Neuronal stem cell (in vitro differentiated cells): ENCODE data around the gene UBE2QL1.

Source experiments
- DNase-seq: peaks from one replicate; pipeline ENCODE4 v3.0.0-alpha.2; 2013; ENCODE audit warnings: low spot score
- H2AFZ ChIP-seq: one replicate; pipeline ENCODE4 v1.6.1; 2013; ENCODE audit warnings: mild to moderate bottlenecking, low read length, inconsistent platforms
- H2AK5ac ChIP-seq: 2 replicates; pipeline ENCODE4 v1.6.1; 2013; ENCODE audit warnings: low read depth, mild to moderate bottlenecking, inconsistent platforms, low read length, moderate library complexity, mixed read lengths
- H2BK120ac ChIP-seq: 2 replicates; pipeline ENCODE4 v1.6.1; 2013; ENCODE audit warnings: low read depth, mild to moderate bottlenecking, inconsistent platforms, low read length, moderate library complexity, mixed read lengths
- H2BK12ac ChIP-seq: one replicate; pipeline ENCODE4 v1.6.1; 2013; ENCODE audit warnings: low read length, inconsistent platforms
- H2BK15ac ChIP-seq: 2 replicates; pipeline ENCODE4 v1.6.1; 2013; ENCODE audit warnings: mild to moderate bottlenecking, low read length, inconsistent platforms, mixed read lengths
- H2BK5ac ChIP-seq: one replicate; pipeline ENCODE4 v1.6.1; 2013; ENCODE audit warnings: inconsistent platforms, mild to moderate bottlenecking, low read length, moderate library complexity
- H3K14ac ChIP-seq: one replicate; pipeline ENCODE4 v1.6.1; 2013; ENCODE audit warnings: low read length, inconsistent platforms
- H3K18ac ChIP-seq: 2 replicates; pipeline ENCODE4 v1.6.1; 2013; ENCODE audit warnings: low read length, inconsistent platforms
- H3K23ac ChIP-seq: 2 replicates; pipeline ENCODE4 v1.6.1; 2013; ENCODE audit warnings: low read depth, mild to moderate bottlenecking, mixed read lengths, low read length, inconsistent platforms; ENCODE audit not compliant: poor library complexity
- H3K27ac ChIP-seq: replicated peaks from 3 replicates; pipeline ENCODE4 v1.5.1; 2013; ENCODE audit warnings: low read length, inconsistent platforms
- H3K27me3 ChIP-seq, 3 experiments: 2 replicates each; pipeline ENCODE4 v1.6.1; 2013; ENCODE audit warnings: low read length in 3 of 3, mild to moderate bottlenecking in 2 of 3, inconsistent platforms in 1 of 3, low read depth in 1 of 3, mixed read lengths in 1 of 3, moderate library complexity in 1 of 3; ENCODE audit not compliant: control insufficient read depth in 3 of 3, insufficient read depth in 3 of 3
- H3K36me3 ChIP-seq, 2 donors: replicated peaks in 1 of 2; 2 replicates each; pipeline ENCODE4 v1.6.1; 2013; ENCODE audit warnings: low read length in 2 of 2; ENCODE audit not compliant: control insufficient read depth in 2 of 2, insufficient read depth in 2 of 2
- H3K4ac ChIP-seq: 2 replicates; pipeline ENCODE4 v1.6.1; 2013; ENCODE audit warnings: inconsistent platforms, mild to moderate bottlenecking, low read length, moderate library complexity
- H3K4me1 ChIP-seq, 2 donors: 1 replicate in 1 of 2; 2 replicates in 1 of 2; pipeline ENCODE4 v1.6.1; 2013; ENCODE audit warnings: low read length in 2 of 2, low read depth in 1 of 2; ENCODE audit not compliant: control insufficient read depth in 2 of 2, insufficient read depth in 1 of 2
- H3K4me2 ChIP-seq: one replicate; pipeline ENCODE4 v1.6.1; 2013; ENCODE audit warnings: mild to moderate bottlenecking, low read length, inconsistent platforms; ENCODE audit not compliant: insufficient read depth, poor library complexity, severe bottlenecking
- H3K4me3 ChIP-seq, 2 donors: 2 replicates each; pipeline ENCODE4 v1.5.1; 2013; ENCODE audit warnings: low read length in 2 of 2, mild to moderate bottlenecking in 2 of 2, inconsistent platforms in 1 of 2, moderate library complexity in 1 of 2
- H3K79me1 ChIP-seq: one replicate; pipeline ENCODE4 v1.6.1; 2013; ENCODE audit warnings: low read depth, mild to moderate bottlenecking, inconsistent platforms, low read length, moderate library complexity
- H3K9ac ChIP-seq: one replicate; pipeline ENCODE4 v1.6.1; 2013; ENCODE audit warnings: mild to moderate bottlenecking, low read depth, low read length, inconsistent platforms; ENCODE audit not compliant: poor library complexity
- H3K9me3 ChIP-seq, 2 donors: replicated peaks in 1 of 2; 2 replicates each; pipeline versions ENCODE3 to v1.6.1; 2013; ENCODE audit warnings: low read length in 2 of 2, mild to moderate bottlenecking in 2 of 2, inconsistent platforms in 1 of 2, low read depth in 1 of 2, mixed read lengths in 1 of 2, moderate library complexity in 1 of 2; ENCODE audit not compliant: control insufficient read depth in 2 of 2, insufficient read depth in 1 of 2
- H4K8ac ChIP-seq: one replicate; pipeline ENCODE4 v1.6.1; 2013; ENCODE audit warnings: low read depth, mild to moderate bottlenecking, inconsistent platforms, low read length, moderate library complexity
- H4K91ac ChIP-seq: one replicate; pipeline ENCODE4 v1.6.1; 2013; ENCODE audit warnings: low read length, low read depth, mild to moderate bottlenecking, inconsistent platforms; ENCODE audit not compliant: poor library complexity
- WGBS, 2 donors: extraction: QIAGEN DNeasy Blood & Tissue Kit; methylation state at CpG; one replicate each; pipeline ENCODE4 v1.1.7; 2013; ENCODE audit warnings: missing lambda C conversion rate in 2 of 2, mixed read lengths in 1 of 2; ENCODE audit not compliant: insufficient read length in 2 of 2, insufficient replicate concordance in 1 of 2; ENCODE audit errors: extremely low coverage in 2 of 2; 5-methylcytosine and 5-hydroxymethylcytosine counted together

The UBE2QL1 gene

GRCh38 chr5:6486074-6486473, 37.4 kb downstream of the UBE2QL1 start:
- Histone ChIP-seq H2AK5ac (no peak overlapping the region), H3K4ac (no peak overlapping the region), H3K9ac (no peak overlapping the region), H4K8ac (no peak overlapping the region), H3K23ac (no peak overlapping the region), H2AFZ (no peak overlapping the region), H3K4me1 (peaks cover 0 to 10% of the 10 kb centered on the region in 2 donors), H3K14ac (no peak overlapping the region), H3K4me3 (no peak overlapping the region), H3K4me2 (no peak overlapping the region), H3K27ac (no peak overlapping the region), H3K18ac (no peak overlapping the region), H3K27me3 (peaks cover 0 to 14% (median 2%) of the 10 kb centered on the region in 3 experiments), H2BK12ac (no peak overlapping the region), H3K9me3 (no peaks in the 10 kb centered on the region), H2BK120ac (no peak overlapping the region), H3K79me1 (peaks cover 3% of the 10 kb centered on the region), H3K36me3 (peaks cover 0 to 2% of the 10 kb centered on the region in 2 donors), H2BK15ac (no peak overlapping the region), H4K91ac (no peak overlapping the region), H2BK5ac (no peak overlapping the region)
- no CpG with 5 or more reads among the region's 1 CpG for WGBS, 2 donors
- no peak for DNase-seq

- Histone ChIP-seq H3K4me2 (no peak overlapping the region), H4K91ac (no peak overlapping the region), H3K36me3 (peaks cover 0 to 2% of the 10 kb centered on the region in 2 donors), H2BK12ac (no peak overlapping the region), H3K79me1 (peaks cover 3% of the 10 kb centered on the region), H3K18ac (no peak overlapping the region), H2BK120ac (no peak overlapping the region), H3K9ac (no peak overlapping the region), H3K23ac (no peak overlapping the region), H2AFZ (no peak overlapping the region), H3K4me1 (peaks cover 0 to 14% of the 10 kb centered on the region in 2 donors), H3K27me3 (peaks cover 0 to 24% (median 5%) of the 10 kb centered on the region in 3 experiments), H2BK5ac (no peak overlapping the region), H3K27ac (no peak overlapping the region), H2BK15ac (no peak overlapping the region), H3K9me3 (no peaks in the 10 kb centered on the region), H4K8ac (no peak overlapping the region), H3K4ac (no peak overlapping the region), H2AK5ac (no peak overlapping the region), H3K14ac (no peak overlapping the region), H3K4me3 (no peak overlapping the region)
- WGBS, 2 donors, result no CpG with 5 or more reads among the region's 3 CpGs
- no peak for DNase-seq
Observed at GRCh38 chr5:6487081-6487480, 38.4 kb downstream of the UBE2QL1 start.

- no peak overlapping the region for H2BK15ac ChIP-seq
- no peak overlapping the region for H2BK5ac ChIP-seq
- no peak overlapping the region for H2BK12ac ChIP-seq
- H3K9ac ChIP-seq, result no peak overlapping the region
- peaks cover 3% of the 10 kb centered on the region for H3K79me1 ChIP-seq
- H3K27ac ChIP-seq, result no peak overlapping the region
- peaks cover 0 to 29% (median 5%) of the 10 kb centered on the region in 3 experiments for H3K27me3 ChIP-seq
- no peak overlapping the region for H4K8ac ChIP-seq
- H2BK120ac ChIP-seq, result no peak overlapping the region
- DNase-seq, result no peak
- H2AFZ ChIP-seq, result no peak overlapping the region
- H3K9me3 ChIP-seq, result no peaks in the 10 kb centered on the region
- peaks cover 0 to 2% of the 10 kb centered on the region in 2 donors for H3K36me3 ChIP-seq
- no peak overlapping the region for H3K14ac ChIP-seq
- no CpG with 5 or more reads among the region's 4 CpGs for WGBS, 2 donors
- H2AK5ac ChIP-seq, result no peak overlapping the region
- no peak overlapping the region for H3K18ac ChIP-seq
- no peak overlapping the region for H3K23ac ChIP-seq
- no peak overlapping the region for H3K4me2 ChIP-seq
- no peak overlapping the region for H3K4ac ChIP-seq
- no peak overlapping the region for H3K4me3 ChIP-seq
- H3K4me1 ChIP-seq, result peaks cover 0 to 14% of the 10 kb centered on the region in 2 donors
- H4K91ac ChIP-seq, result no peak overlapping the region
Observed at GRCh38 chr5:6488021-6488420, 39.4 kb downstream of the UBE2QL1 start.

GRCh38 chr5:6489643-6490185, 41.1 kb downstream of the UBE2QL1 start:
- H3K23ac ChIP-seq, result no peak overlapping the region
- peaks cover 0 to 35% (median 5%) of the 10 kb centered on the region in 3 experiments for H3K27me3 ChIP-seq
- no peak overlapping the region for H3K4me2 ChIP-seq
- H2AFZ ChIP-seq, result no peak overlapping the region
- H2BK12ac ChIP-seq, result no peak overlapping the region
- H3K4ac ChIP-seq, result no peak overlapping the region
- no peak overlapping the region for H3K14ac ChIP-seq
- no peaks in the 10 kb centered on the region for H3K9me3 ChIP-seq
- H3K9ac ChIP-seq, result no peak overlapping the region
- WGBS, 2 donors, result no CpG with 5 or more reads among the region's 10 CpGs
- DNase-seq, result no peak
- H2BK5ac ChIP-seq, result no peak overlapping the region
- H2AK5ac ChIP-seq, result no peak overlapping the region
- peaks cover 0 to 13% of the 10 kb centered on the region in 2 donors for H3K4me1 ChIP-seq
- H2BK120ac ChIP-seq, result no peak overlapping the region
- H3K4me3 ChIP-seq, result no peak overlapping the region
- no peak overlapping the region for H2BK15ac ChIP-seq
- H3K79me1 ChIP-seq, result peaks cover 3% of the 10 kb centered on the region
- H3K27ac ChIP-seq, result no peak overlapping the region
- H3K18ac ChIP-seq, result no peak overlapping the region
- H4K8ac ChIP-seq, result no peak overlapping the region
- H4K91ac ChIP-seq, result no peak overlapping the region
- H3K36me3 ChIP-seq, result peaks cover 0 to 2% of the 10 kb centered on the region in 2 donors
